ENCODE data around the gene POLR3E. TPM values are rescaled to one million over a fixed set of nuclear protein-coding genes. Genes with fewer than 3 reads are reported as not detected.
A peak's percentile ranks its signal among the peaks of the same experiment; 100 is the strongest.

The POLR3E gene
- total and polyA plus RNA-seq, 12 donors, result 22.3 to 40.7 (median 30.6) TPM

GRCh38 chr16:22329199-22329695, 32.0 kb downstream of the POLR3E start:
- no peak overlapping the region for H3K27ac ChIP-seq
- intact Hi-C loops (cut with DNase I), result loop anchor here in 3 of 10 donors (10.0 kb wide), 2 partner anchors 86 to 1174 kb away; partner anchors contain the start of genes DNAH3 (in 2 of the 3) and LDAF1 (in 2 of the 3)
- no peak for TF ChIP-seq CTCF (IDR thresholded peaks at IDR 0.05)
- H3K4me3 ChIP-seq, result no peak overlapping the region
- no peaks in the 10 kb centered on the region for H3K27me3 ChIP-seq
- peaks cover 0 to 8% (median 0%) of the 10 kb centered on the region in 9 donors for H3K4me1 ChIP-seq
- DNase-seq (no peak), ATAC-seq (no peak)
- H3K36me3 ChIP-seq, result peaks cover 0 to 99% (median 57%) of the 10 kb centered on the region in 9 donors
- no peaks in the 10 kb centered on the region for H3K9me3 ChIP-seq
- WGBS, 2 donors, result 95 to 96% methylated on average over 9 of the region's 9 CpGs

DNA sequence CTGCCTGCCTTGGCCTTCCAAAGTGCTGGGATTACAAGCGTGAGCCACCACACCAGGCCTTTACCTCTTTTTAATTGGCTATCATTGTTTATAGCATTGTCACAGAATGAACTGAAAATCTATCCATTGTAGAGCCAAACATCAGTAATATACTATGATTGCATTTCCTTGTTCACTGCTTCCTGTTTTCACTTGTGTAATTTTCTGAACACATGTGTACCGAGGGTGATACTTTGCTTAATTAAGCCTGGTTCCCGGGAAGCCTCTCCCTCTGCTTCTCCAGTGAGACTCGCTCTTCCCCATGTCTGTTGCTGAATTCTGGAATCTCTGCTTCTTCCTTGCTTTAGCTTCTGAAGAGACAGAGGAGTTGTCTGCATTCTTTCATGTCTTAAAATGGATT, 33.1 kb downstream of the POLR3E start:
- Histone ChIP-seq H3K36me3 (peaks cover 0 to 99% (median 64%) of the 10 kb centered on the region in 9 donors), H3K4me1 (peaks cover 0 to 8% (median 0%) of the 10 kb centered on the region in 9 donors), H3K27ac (no peak overlapping the region), H3K27me3 (no peaks in the 10 kb centered on the region), H3K4me3 (no peak overlapping the region), H3K9me3 (no peaks in the 10 kb centered on the region)
- WGBS, 2 donors, result 66 to 68% methylated on average over 4 of the region's 4 CpGs
- ATAC-seq (no peak), DNase-seq (no peak)
- TF ChIP-seq CTCF (IDR thresholded peaks at IDR 0.05), result no peak
- intact Hi-C loops (cut with DNase I), result loop anchor here in 1 of 10 donors (5.0 kb wide), 1 partner anchor 57 kb away; no protein-coding TSS in a partner anchor

DNA sequence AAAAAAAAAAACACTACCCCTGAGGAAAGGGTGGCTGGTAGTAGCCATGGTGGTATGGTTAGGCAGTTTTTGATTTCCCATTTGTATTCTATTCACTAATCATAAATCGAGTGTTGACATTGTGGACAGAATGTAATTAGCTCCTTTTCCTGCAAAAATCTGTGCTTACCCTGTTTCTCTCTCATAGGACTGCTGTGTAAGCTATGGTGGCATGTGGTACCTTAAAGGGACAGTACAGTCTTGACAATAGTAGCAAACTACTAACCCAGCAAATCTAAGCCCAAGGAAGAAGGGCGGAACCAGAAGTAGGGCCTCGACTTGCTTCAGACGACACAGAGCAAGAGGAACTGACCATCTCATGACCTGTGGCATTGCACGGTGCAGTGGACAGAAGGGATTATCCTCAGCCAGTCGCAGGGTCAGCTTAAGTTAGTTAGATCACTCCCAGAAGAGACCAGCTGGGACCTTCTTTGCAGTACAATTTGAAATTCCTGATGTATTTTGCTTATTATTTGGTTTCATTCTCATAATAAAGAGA, 36.3 kb downstream of the POLR3E start:
- Histone ChIP-seq H3K36me3 (peaks cover 0 to 87% (median 61%) of the 10 kb centered on the region in 9 donors), H3K4me3 (no peak overlapping the region), H3K4me1 (peaks cover 0 to 8% (median 0%) of the 10 kb centered on the region in 9 donors), H3K27ac (peak overlapping the region in 1 of 10 donors; percentile 2), H3K27me3 (no peaks in the 10 kb centered on the region), H3K9me3 (peaks cover 0 to 26% (median 8%) of the 10 kb centered on the region in 11 donors)
- intact Hi-C loops (cut with DNase I), result loop anchor here in 1 of 10 donors (5.0 kb wide), 1 partner anchor 54 kb away; no protein-coding TSS in a partner anchor
- no peak for DNase-seq
- TF ChIP-seq CTCF (IDR thresholded peaks at IDR 0.05), result no peak
- WGBS, 2 donors, result 66 to 84% methylated on average over 6 of the region's 6 CpGs
- ATAC-seq, result peak in 4 of 8 donors; percentile 30 to 68 (median 64)

GRCh38 chr16:22335668-22336246, 38.5 kb downstream of the POLR3E start:
- H3K4me1 ChIP-seq, result no peaks in the 10 kb centered on the region
- intact Hi-C loops (cut with DNase I), result no loop called here
- H3K27ac ChIP-seq, result no peak overlapping the region
- no peak for DNase-seq
- ATAC-seq, result peak in 3 of 8 donors; percentile 19 to 59 (median 29)
- H3K27me3 ChIP-seq, result no peaks in the 10 kb centered on the region
- peaks cover 0 to 79% (median 57%) of the 10 kb centered on the region in 9 donors for H3K36me3 ChIP-seq
- H3K9me3 ChIP-seq, result peaks cover 0 to 30% (median 13%) of the 10 kb centered on the region in 11 donors
- H3K4me3 ChIP-seq, result no peak overlapping the region
- 100% methylated on average over 3 of the region's 3 CpGs for WGBS, 2 donors
- no peak for TF ChIP-seq CTCF (IDR thresholded peaks at IDR 0.05)

All from heart right ventricle (tissue), 16 donors.